NOMO-1 (cell line): ENCODE results near the gene POU3F4.

Source experiments
- DNase-seq, 2 experiments: peaks; one replicate each; lab custom pipeline; 2025; ENCODE audit not compliant: unreplicated experiment in 2 of 2; lab: John Stamatoyannopoulos, UW

The POU3F4 gene

GRCh38 chrX:83508006-83508405 lies at the start of gene POU3F4:
TSS of gene POU3F4 (plus strand) at chrX:83508290. CDS start at chrX:83508325, 35 bp downstream.
- DNase-seq, result no peak

DNA sequence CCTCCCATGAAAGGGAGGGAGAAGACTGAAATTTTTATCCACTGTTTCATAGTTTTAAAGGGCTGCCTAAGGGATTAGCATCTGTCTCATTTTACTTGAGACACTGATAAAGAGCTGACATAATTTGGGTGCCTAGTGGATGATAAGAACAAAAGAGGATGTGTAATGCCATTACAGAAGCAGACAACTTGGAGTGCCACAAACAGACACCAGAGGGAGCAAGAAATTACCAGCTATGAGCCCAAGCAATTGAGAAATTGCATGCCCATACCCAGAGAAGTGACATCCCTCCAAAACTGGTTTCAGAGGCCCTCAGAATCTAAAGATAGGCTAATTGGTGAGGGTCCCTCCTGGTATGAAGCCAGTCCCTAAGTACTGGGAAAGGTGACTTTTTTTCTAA lies 38.5 kb upstream of the POU3F4 start:
- peak; percentile 10 to 15 for DNase-seq

- no peak for DNase-seq
Measured at GRCh38 chrX:83495898-83496297, 12.2 kb upstream of the POU3F4 start.

DNA sequence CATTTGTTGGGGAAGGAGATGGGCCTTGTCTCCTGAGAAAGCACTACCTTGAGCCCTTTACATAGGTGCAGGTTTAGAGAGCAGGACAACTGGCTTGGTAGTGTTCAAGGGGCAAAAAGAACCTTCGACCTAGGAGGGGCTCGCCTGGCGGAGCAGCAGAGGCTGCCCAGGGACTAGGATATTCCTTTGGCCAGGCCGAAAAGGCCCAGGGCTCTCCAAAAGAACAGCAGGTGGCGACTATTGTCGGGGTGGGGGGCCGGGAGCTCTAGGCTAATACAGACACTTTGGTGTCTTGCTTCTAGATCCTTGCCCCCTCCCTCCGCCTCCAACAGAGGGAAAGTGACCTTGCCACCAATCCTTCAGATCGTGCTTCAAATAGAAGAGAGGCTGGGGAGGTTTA lies 7.1 kb upstream of the POU3F4 start:
- DNase-seq, result no peak

GRCh38 chrX:83501530-83501929 lies 6.6 kb upstream of the POU3F4 start:
- no peak for DNase-seq

DNA sequence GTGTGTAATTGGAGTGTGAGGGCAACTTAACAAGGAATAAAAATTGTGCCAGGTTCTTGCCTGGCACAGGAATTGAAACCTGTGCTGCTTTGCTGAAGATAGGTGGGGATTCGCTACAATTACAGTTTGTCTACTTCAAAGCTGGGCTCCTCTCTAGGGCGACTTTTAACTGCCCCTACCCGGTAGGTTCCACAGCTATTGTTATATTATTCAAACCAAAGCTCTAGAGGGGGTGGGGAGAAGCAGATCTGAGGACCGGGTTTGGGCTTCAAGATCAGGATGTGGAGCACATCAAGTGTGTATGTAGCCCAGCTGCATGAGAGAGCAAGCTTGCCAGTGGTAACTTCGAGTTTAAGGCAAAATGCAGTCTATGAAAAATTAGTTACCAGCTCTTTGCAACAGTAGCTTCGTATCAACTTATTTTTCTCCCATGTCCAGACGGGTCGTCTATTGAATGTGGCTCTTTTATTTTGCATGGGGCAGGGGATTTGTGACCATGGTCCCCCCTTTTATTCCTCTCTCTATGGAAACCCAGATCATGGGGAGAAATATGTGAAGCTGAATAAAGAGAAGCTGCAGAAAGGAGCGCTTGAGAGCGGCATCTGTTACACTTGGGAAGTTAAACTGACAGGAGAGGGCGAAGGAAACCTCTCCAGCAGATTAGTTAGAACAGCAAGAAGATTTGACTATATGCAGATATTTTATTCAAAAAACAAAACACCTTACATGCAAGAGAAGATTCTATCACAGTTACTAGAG lies 3.2 kb upstream of the POU3F4 start:
- no peak for DNase-seq

GRCh38 chrX:83508526-83509253 lies 600 bp downstream of the POU3F4 start:
- no peak for DNase-seq

GRCh38 chrX:83509254-83509801 lies 1.2 kb downstream of the POU3F4 start:
- no peak for DNase-seq

- DNase-seq, result no peak
Measured at GRCh38 chrX:83510510-83511062, 2.5 kb downstream of the POU3F4 start.

- no peak for DNase-seq
Measured at GRCh38 chrX:83511208-83511607, 3.1 kb downstream of the POU3F4 start.

DNA sequence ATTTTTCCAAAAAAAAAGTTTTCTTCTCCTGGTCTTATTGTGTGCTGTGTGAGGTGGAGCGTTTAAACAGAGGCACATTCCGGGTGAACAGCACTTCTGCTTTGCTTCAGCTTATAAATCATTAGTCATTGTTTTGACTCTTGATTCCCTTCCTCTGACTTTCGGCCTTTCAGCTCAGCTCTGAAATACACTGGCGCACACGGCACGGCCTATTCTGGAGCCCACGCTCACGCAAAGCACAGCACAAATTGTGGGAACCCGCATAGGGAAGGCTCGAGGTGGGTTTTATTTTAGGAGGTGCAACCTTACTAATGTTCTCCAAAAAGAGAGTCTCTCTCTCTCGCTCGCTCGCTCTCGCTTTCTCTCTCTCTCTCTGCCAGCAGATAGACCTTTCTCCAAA lies 4.0 kb downstream of the POU3F4 start:
- DNase-seq, result no peak

- DNase-seq, result no peak
Measured at GRCh38 chrX:83516597-83516996, 8.5 kb downstream of the POU3F4 start.

GRCh38 chrX:83521905-83522304 lies 13.8 kb downstream of the POU3F4 start:
- DNase-seq, result no peak

DNA sequence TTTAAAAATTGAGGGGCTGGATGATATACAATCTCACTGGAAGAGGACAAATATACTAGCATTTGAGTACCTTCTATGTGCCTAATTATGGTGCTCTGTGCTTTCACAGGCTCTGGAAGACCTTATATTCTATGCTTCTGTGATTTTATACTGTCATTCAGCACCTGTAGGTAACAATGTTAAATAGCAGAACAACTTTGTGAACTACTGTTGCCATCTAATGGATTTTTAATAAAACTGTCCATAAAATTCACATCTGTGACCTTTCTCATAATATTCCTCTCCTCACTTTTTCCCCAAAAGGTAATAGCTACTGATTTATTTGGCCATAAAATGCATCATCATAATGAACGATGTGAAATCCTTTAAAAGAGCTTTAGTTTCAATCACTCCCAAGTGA lies 21.9 kb downstream of the POU3F4 start:
- DNase-seq, result no peak

DNA sequence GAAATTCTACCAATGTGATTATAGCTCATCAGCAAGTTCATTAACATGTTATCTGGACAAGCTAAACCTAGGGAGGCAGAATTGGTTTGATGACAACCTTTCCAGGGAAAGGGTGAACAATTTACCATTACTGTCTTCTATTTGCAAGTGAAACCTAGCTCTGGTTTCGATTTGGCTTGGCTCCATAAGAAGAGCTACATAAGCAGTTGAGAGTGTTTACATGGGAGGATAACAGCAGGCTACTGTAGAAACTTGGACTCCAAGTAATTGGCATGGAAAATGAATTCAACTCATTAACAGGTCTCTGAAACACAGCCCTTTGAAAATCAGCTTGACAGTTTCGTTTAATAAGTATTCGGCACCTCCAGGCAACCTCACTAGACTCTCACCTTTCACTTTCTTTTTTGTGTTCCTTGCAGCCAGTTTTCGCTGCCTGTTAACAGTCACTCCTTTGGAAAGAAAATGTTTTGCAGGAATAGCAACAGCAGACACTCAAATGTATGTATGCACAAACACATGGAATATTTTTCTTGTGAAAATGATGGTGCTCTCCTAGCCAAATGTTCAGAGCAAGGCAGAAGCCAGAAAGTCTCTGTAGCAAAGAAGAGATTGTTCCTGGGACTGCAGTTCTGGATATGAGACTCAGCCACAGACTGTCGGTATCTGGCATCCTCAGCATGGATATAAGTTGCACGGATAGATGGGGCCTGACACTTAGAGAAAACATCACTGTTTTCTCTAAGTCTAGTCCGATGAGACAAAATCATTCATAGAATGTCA lies 27.5 kb downstream of the POU3F4 start:
- no peak for DNase-seq
